ENCODE results near the gene DIO3.

DIO3 gene

DNA sequence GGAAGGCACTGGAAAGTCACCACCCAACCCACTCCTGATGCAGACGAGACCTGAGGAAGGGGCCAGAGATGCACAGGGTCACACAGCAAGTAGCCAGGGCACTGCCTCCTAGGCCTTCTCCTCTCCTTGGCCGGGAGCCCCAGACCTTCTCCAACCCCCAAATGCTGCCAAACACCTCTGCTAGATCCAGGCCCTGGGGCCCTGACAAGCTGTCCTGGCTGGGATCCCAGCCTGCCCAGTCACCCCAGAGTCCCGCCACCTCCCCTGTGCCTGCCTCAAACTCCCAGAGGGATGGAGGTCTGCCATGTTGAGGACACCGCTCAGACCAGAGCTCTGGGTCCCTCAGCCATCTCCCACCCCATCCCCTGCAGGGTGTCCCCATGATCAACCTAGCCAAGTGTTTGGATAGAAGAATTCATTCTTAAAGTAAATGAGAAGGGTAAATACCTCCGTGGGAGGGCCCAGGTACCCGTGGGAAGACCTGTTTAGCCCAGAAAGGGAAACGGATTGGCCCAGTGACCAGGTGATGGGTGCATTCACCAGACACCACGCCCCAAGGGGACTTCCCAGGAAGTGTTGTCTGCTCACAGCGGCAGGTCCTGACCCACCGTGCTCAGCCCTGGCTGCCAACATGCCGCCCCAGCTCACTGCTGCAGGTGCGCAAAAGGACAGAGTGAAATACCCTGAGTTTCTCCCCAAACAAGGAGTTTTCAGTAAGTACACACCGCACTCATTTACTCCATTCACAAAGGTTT lies 4.6 kb upstream of the DIO3 start:
- TF ChIP-seq, protein P1, sequence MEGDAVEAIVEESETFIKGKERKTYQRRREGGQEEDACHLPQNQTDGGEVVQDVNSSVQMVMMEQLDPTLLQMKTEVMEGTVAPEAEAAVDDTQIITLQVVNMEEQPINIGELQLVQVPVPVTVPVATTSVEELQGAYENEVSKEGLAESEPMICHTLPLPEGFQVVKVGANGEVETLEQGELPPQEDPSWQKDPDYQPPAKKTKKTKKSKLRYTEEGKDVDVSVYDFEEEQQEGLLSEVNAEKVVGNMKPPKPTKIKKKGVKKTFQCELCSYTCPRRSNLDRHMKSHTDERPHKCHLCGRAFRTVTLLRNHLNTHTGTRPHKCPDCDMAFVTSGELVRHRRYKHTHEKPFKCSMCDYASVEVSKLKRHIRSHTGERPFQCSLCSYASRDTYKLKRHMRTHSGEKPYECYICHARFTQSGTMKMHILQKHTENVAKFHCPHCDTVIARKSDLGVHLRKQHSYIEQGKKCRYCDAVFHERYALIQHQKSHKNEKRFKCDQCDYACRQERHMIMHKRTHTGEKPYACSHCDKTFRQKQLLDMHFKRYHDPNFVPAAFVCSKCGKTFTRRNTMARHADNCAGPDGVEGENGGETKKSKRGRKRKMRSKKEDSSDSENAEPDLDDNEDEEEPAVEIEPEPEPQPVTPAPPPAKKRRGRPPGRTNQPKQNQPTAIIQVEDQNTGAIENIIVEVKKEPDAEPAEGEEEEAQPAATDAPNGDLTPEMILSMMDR (IDR thresholded peaks at IDR 0.05; ENCODE audit: extremely low read depth, missing control alignments) = no peak
- DNase-seq (ENCODE audit: low spot score) = no peak

DNA sequence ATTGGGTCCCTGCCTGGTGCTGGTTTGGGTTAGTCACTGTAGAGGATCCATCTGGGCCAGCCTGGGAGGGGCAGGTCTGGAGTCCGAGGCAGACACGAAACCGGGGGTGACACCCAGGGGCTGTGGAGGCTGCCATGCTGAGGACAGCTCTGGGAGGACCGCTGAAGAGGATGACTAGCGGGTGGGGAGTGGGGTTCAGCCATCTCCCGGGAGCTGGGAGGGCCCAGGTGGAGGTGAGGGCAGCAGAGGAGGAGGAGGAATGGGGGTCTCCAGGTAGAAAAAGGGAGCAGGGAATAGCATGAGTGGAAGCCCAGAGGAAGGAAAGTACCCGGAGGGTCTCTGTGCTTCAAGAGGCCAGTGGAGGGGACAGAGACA lies 4.0 kb upstream of the DIO3 start:
- no peak for DNase-seq (ENCODE audit: low spot score)
- TF ChIP-seq, protein P1 (IDR thresholded peaks at IDR 0.05; ENCODE audit: extremely low read depth, missing control alignments) = no peak

DNA sequence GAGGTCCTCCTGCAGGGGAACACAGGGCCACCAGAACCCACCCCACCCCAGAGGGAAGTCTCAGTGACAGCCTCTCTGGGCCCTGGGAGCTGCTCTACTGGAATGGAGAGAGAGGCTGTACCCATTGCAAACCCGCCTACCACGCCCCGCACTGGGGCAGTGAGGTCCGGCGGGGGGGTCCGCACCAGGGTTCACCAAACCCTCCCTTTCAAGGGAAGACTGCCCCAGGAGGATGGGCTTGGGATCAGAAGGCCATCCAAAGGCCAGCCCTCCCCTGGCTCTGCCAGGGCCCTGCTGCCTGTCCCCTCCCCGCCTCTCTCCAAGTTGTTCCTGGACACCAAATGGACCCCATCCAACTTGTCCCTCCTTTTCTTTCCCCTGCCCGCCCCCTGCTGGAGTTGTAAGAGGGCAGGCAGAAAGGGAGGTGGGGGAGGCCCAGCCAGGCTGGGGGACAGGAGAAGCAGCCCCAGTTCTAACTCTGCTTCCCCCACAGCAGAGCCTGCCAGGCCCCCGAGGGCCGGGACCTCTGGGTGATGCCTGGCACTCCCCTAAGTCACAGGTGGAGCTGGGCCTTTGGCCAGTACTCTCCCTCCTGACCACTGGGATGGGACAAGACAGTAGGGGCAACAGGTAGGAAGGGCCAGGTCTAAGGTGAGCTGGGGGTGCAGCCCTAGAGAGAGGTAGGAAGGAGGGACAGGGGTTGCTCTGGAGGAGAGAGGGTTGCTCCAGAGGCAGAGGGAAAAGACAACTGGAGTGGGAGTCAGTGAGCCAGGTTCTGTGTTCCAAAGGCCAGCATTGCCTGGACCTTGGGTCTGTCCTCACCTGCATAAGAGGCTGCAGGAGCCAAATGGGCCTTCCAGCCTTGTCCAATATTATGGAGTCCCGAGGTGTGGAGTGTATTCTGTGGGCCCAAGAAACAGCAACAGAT lies 3.2 kb upstream of the DIO3 start:
- no peak for DNase-seq (ENCODE audit: low spot score)
- TF ChIP-seq, protein P1 (IDR thresholded peaks at IDR 0.05; ENCODE audit: extremely low read depth, missing control alignments) = no peak

DNA sequence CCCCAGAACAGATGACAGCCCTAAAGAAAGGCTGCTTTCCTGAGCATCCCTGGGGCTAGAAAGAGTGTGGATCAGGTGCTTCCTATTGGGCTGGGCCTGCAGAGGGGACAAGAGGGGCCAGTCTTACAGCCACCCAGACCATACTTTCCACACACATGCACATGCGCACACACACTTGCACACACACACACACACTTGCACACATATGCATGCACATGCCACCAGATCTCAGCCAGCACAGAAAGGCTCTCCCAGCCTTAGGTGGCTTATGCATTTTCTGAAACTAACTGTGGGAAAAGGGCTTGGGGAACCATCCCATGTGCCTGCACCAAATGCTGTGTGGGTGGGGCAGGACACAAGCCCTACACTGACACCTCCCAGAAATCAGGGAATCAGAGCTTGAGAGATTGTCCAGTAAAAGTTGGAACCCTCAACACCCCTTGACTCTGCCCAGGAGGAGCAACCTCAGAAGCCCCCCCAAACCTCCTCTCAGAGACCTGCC lies 2.5 kb upstream of the DIO3 start:
- TF ChIP-seq, protein P1 (IDR thresholded peaks at IDR 0.05; ENCODE audit: extremely low read depth, missing control alignments) = no peak
- DNase-seq (ENCODE audit: low spot score) = no peak

DNA sequence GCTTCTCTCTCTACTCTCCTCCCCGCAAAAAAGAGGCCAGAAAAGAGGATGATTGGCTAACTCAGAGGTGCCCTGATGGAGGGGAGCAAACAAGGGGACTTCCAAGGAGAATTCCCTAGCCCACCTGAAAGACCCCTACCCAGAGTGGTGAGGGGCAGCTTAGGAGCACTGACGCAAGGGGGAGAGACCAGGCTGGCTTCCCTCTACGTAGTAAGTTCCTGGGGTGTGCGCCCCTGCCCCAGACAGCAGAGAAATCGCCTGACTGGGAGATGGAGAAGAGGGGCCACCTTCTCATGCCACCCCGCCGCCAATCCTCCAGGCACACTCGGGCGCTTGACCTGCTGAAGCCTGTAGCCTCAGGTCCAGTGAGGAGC lies 2.1 kb upstream of the DIO3 start:
- TF ChIP-seq, protein P1 (IDR thresholded peaks at IDR 0.05; ENCODE audit: extremely low read depth, missing control alignments) = no peak
- no peak for DNase-seq (ENCODE audit: low spot score)

DNA sequence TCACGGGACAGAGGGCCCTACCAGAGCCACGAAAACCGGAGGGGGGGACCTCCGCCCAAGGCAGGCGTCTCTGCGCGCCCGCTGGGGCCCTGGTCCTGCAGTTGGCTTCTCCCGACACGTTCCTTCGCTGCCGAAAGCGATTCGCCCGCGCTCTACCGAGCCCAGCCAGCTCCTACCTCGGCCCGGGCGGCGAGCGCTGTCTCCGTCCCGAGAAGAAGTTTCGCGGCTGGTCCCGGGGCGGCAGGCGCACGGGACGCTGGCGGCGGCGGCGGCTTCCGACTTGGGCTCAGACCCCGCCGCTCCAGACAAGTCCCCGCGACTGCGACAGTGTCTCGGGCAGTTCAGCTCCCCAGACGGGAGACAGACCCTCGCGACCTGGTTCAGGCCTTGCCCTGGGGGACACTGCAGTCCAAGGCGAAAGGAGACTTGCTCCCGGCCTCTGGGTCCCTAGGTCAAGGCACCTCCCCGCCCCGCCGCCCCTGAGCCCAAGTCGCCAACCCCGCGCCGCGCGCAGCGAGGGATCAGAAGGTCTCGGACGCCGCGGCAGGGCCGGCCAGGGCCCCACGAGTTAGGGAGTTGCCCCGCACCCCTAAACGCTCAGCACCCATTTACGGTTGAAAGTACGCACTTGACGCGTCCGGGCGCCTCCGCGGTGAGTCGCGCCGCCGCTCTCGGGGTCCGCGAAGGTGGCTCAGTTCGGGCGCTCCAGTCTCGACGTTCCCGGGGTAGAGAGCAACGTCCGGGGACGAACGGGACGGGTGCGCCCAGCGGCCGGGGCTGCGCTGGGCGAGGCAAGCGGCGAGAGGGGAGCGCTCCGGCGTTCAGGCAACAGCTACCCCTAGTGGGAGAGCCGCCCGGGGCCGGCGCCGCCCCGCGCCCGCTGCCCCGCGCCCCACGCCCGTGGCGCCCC lies 1.4 kb upstream of the DIO3 start:
- TF ChIP-seq, protein P1 (IDR thresholded peaks at IDR 0.05; ENCODE audit: extremely low read depth, missing control alignments) = no peak
- no peak for DNase-seq (ENCODE audit: low spot score)

Measured in GM20000 (cell line).